NCI-H1105 (cell line): ENCODE results near the gene CELSR1.
"Not testable (repeated sequence)": the region's sequence is repeated elsewhere in the genome, so short reads cannot be mapped to it uniquely, and the experiment has no call there.

Experiments
- DNase-seq: peaks from one replicate; lab custom pipeline; 2025; lab: John Stamatoyannopoulos, UW

The CELSR1 gene

DNA sequence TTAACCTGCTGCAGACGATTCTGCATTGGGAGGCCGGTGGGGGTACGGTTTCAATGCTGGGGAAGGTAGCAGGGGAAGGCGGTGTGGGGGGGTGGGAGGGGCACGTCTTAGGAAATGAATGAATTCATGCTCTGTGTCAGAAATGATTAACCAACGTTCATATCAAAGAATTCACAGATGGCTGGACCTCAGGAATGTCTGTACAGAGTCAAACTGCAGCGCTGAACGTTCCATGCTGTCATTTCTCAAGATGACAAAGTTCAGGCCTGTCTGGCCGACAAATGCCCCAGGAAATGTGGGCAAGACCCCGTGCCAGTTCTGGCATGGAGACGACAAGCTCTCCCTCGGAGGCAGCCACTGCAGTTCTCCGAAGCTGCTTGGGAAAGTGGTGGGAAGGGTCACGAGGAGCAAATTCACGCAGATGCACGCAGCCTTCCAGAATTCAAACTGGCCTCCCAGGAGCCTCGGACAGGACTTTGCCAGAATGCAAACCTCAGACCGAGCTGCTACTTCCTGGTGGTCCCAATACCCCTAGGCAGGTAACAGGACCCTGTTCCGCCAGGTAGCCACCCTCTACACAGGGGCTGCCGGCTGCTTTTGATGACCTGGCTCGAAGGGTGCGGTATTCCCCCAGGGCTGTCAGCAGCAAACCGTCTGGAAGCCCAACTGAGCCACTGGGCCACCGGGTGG lies 120.4 kb downstream of the CELSR1 start:
- DNase-seq, result no peak

GRCh38 chr22:46416520-46416871 lies 120.9 kb downstream of the CELSR1 start:
- DNase-seq, result no peak

DNA sequence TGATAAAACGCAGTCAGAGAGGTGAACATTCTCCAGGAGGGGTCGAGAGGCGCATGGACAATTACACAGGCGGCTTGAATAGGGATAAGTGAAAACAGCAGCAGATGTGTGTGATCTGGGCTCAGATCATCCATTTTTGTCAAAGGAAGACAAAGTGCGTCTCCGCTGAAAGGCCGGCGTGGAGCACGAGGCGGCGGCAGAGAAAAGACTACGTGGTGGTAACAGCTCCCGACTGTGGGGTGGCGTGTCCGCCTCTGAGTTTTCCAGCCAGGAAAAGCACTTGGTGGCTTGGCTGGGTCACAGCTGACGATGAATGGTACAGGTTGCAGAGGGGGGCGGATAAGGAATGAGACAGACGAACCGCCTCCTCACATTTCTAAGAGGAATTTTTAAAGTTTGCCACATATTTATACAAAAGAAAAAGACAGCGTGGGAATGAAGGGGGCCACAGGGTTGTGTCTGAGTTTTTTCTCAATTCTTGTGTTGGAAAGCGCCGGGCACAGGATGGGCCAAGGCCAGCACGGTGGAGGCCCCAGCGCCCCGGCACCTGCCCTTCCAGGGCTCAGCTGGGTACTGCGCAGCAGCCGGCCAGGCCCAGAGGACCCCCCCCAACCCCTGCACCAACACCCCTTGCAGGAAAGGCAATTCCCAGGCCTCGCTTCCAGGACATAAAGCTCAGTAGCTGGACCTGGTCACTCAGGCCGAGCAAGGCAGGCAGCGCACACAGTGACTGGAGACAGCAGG lies 121.5 kb downstream of the CELSR1 start:
- no peak for DNase-seq

DNA sequence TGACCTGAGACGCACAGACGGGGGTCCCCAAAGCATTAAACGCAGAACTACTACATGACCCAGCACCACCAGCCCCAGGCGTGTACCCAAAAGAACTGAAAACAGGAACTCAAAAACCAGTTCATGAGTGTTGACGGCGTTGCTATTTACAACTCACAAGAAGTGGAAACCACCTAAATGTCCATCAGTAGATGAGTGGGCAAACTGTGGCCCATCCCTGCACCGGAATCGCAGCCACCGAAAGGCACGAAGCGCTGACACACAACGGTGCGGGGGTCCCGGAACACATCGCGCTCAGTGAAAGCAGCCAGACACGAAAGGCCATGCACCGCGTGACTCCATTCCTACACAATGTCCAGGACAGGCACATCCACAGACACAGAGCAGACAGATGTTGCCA lies 122.7 kb downstream of the CELSR1 start:
- no peak for DNase-seq

GRCh38 chr22:46413725-46414379 lies 123.6 kb downstream of the CELSR1 start:
- no peak for DNase-seq

- DNase-seq, result no peak
Measured at GRCh38 chr22:46411347-46411746, 126.1 kb downstream of the CELSR1 start.

- no peak for DNase-seq
Measured at GRCh38 chr22:46410291-46410808, 127.1 kb downstream of the CELSR1 start.

GRCh38 chr22:46409631-46410210 lies 127.7 kb downstream of the CELSR1 start:
- no peak for DNase-seq

- DNase-seq, result no peak
Measured at GRCh38 chr22:46408568-46409506, 128.6 kb downstream of the CELSR1 start.

DNA sequence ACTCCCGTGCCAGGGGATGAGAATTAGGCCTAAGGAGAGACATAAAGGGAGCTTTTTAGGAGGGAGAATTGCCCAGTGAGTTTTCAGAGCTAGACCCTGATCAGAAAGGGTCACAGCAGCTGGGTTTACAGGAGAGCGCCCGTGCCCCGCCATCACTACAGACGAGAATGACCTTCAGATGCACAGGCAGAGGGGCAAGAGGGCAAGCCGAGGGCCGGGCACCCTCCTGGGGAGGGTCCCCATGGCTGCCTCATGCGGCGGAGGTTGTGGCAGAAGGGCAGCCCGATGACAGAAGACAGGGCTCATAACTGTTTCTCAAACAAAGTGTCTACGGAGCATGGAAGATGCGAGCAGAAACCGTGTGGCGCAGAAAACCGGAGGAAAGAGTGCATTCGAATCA lies 129.7 kb downstream of the CELSR1 start:
- DNase-seq, result no peak

DNA sequence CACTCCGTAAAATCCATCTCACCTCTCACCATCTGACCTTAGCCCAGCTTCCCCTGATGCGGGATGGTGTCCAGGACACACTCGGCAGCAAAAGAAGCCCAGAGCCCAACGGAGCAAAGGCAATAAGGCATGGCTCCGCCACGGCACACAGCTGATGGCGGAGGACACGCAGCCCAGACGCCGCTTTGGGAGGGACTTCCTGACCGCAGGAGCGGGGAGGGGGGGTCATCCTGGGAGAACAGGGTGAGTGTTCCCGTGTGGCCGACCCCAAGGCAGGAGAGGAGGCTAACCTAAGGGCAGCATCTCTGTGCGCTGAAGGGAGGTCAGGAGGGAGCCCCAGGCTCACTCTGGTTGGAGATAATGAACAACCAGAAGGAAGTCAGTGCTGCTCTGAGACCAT lies 130.6 kb downstream of the CELSR1 start:
- no peak for DNase-seq

- DNase-seq, result no peak
Measured at GRCh38 chr22:46406349-46406748, 131.1 kb downstream of the CELSR1 start.

DNA sequence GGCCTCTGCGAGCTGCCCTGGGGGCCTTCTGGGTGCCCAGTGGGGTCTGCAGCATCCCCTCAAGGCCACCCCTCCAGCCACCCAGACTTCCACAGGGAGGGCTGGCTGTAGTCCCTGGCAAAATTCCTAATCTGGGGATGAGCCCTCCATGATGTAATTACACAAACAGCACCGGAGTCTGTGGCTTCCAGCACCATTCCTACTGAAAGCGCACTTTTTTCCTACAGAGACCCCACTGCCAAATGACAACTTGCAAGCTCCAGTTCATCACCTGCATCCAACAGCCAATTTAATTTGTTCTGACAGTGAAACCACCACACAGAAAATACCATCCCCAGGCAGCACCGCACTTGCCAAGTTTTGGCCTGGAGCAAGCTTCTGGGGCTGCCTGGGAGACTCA lies 131.5 kb downstream of the CELSR1 start:
- DNase-seq, result no peak

DNA sequence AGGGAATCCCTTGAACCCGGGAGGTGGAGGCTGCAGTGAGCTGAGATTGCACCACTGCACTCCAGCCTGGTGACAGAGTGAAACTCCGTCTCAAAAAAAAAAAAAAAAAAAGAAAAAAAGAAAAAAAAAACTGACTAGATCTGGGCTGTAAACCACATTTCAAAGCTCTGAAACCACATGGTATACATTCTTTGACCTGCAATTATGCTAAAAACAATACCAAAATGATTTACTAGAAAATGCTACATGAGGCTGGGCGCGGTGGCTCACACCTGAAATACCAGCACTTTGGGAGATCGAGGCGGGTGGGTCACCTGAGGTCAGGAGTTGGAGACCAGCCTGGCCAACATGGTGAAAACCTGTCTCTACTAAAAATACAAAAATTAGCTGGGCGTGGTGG lies 133.5 kb downstream of the CELSR1 start:
- not testable (repeated sequence) for DNase-seq

DNA sequence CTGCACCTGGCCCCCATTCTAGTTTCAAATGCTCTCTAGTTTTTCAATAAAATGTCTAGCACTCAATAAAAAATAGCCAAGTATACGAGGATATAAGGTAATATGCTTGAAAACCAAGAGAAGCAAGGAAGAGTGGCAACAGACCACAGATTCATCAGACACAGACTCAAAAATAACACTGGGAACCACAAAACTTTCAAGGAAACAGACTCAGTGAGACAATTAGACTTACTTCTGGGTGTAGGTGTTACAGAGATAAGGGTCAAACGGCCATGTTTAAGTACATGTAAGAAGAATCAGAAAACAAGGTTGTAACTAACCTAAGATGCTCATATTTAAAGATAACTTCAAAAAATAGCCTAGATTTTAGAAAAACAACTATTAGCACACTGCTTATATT lies 134.9 kb downstream of the CELSR1 start:
- DNase-seq, result no peak

DNA sequence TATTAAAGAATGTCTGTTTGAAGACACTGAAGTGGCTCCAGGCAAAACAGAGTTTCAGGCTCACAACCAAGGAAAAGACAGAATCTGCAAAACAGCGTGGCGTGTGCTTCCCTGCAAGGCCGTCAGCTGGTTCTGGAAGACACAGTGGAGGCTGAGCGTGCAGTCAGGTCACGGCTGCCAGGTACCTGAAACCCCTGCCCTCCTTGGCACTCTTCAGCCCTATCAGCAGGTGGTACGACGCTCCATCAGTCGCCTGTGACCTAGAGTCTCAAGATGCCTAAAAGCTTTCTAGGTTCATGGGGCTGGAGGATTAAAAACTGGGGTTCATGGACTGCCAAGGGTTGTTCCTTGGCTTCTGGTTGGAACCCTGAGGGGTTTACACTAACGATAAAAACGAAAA lies 136.1 kb downstream of the CELSR1 start:
- DNase-seq, result no peak

GRCh38 chr22:46399251-46400024 lies 138.0 kb downstream of the CELSR1 start:
- DNase-seq, result no peak

DNA sequence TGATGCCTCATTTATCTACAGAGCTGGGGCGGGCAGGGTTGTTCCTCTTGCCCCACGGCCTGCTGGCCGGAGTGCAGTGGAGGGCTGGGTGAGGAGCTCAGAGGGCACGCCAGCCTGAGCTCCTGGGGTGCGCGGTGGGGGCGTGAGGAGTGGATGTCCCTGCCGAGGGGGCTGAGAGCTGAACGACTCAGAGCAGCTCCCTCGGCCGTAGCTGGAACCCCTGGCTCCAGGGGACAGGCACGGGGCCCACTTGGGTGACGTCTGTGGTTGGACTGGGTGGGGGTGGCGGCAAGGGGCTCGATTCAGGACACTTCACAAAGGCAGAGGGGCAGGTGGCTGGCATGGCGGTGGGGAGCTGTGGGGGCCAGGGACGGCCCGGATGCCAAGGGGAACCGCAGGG lies 139.5 kb downstream of the CELSR1 start:
- no peak for DNase-seq

- no peak for DNase-seq
Measured at GRCh38 chr22:46397514-46397913, 139.9 kb downstream of the CELSR1 start.

GRCh38 chr22:46397049-46397448 lies 140.4 kb downstream of the CELSR1 start:
- not testable (repeated sequence) for DNase-seq

- no peak for DNase-seq
Measured at GRCh38 chr22:46395145-46395544, 142.3 kb downstream of the CELSR1 start.
